SK-N-SH (cell line): ENCODE data around the gene TSGA10IP.

Experiments used
- CHD2 ChIP-seq: fragments of 150-350 bp; IDR thresholded peaks from 2 replicates; pipeline ENCODE4 v1.6.1; 2018; ENCODE audit warnings: low read length; ENCODE audit not compliant: partially characterized antibody
- EP300 ChIP-seq, 2 experiments: IDR thresholded peaks; 2 replicates each; pipeline versions ENCODE4 v1.4.0 to v1.6.1; 2012; ENCODE audit warnings: borderline replicate concordance in 1 of 2, low read depth in 1 of 2, low read length in 1 of 2
- EZH2phosphoT487 ChIP-seq: fragments of 200-600 bp; sonication (generic); IDR thresholded peaks from 2 replicates; pipeline ENCODE4 v1.6.1; 2017; ENCODE audit warnings: low read depth, mixed run types, mild to moderate bottlenecking, antibody characterized with exemption, moderate library complexity, borderline replicate concordance
- GABPA ChIP-seq: IDR thresholded peaks from 2 replicates; pipeline ENCODE4 v1.4.0; 2012; ENCODE audit warnings: low read depth, mild to moderate bottlenecking
- JUND ChIP-seq: IDR thresholded peaks from 2 replicates; pipeline ENCODE4 v1.4.0; 2012
- MAX ChIP-seq: IDR thresholded peaks from 2 replicates; pipeline ENCODE4 v1.4.0; 2012; ENCODE audit warnings: low read depth
- MEF2A ChIP-seq: IDR thresholded peaks from 2 replicates; pipeline ENCODE4 v1.4.0; 2012; ENCODE audit warnings: low read depth, borderline replicate concordance
- NRF1 ChIP-seq: IDR thresholded peaks from 2 replicates; pipeline ENCODE4 v1.6.1; 2012; ENCODE audit warnings: low read depth, mild to moderate bottlenecking, low read length
- POLR2AphosphoS5 ChIP-seq: IDR thresholded peaks from 2 replicates; pipeline ENCODE4 v1.6.1; 2012; ENCODE audit warnings: low read depth, low read length
- TCF12 ChIP-seq: IDR thresholded peaks from 2 replicates; pipeline ENCODE4 v1.4.0; 2012
- USF2 ChIP-seq: fragments of 150-350 bp; IDR thresholded peaks from 2 replicates; pipeline ENCODE4 v1.6.1; 2017; ENCODE audit warnings: antibody characterized with exemption, low read length, low read depth, borderline replicate concordance
- TF ChIP-seq, protein P1 (sequence below): fragments of 200-600 bp; sonication (generic); IDR thresholded peaks from 2 replicates; pipeline ENCODE4 v1.6.1; 2017; ENCODE audit warnings: antibody characterized with exemption, mild to moderate bottlenecking, moderate library complexity

DNA sequence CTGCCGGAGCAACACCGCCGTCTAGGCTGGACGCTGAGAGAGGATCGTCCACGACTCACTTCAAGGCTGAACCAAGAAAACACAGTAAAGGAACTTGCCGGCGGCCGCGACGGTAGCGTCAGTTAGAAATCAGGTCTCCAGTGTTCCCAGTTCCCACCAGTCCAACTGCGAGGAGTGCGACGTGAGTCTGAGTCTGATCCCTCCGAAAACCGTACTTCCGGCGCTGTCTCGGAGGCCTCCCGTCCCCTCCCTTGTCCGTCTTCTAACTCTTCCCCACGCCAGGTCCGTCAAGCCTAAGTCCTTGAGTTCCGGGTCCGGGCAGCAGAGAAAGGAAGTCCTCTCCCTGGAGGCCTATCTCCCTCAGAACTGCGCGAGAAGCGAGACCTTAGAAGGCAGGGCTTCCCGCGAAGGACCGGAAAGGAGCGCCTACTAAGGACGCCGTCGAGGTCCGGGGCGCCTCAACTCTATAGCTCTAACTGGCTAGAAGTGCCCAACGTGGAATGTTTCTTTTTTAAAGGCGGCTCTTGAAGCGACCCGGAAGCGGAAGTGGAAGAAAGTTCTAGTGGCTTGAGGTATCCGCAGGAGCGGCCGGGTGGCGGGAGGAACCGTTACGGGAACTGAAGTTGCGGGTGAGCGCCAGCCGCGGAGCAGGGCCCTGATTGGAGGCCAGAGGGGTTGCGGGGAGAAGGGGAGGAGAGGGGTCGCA is 56.8 kb downstream of the TSGA10IP start, which contains the start of the genes BANF1 and EIF1AD:
- TF ChIP-seq MEF2A: peak; percentile 10; the same call in 1 of the 2 replicates
- TF ChIP-seq NRF1: no peak
- peak; percentile 74 for TF ChIP-seq POLR2AphosphoS5
- peak; percentile 98 for TF ChIP-seq CHD2
- TF ChIP-seq USF2: no peak
- TF ChIP-seq EZH2phosphoT487: no peak
- TF ChIP-seq TCF12: peak; percentile 26; the same call in 1 of the 2 replicates
- TF ChIP-seq, protein P1, sequence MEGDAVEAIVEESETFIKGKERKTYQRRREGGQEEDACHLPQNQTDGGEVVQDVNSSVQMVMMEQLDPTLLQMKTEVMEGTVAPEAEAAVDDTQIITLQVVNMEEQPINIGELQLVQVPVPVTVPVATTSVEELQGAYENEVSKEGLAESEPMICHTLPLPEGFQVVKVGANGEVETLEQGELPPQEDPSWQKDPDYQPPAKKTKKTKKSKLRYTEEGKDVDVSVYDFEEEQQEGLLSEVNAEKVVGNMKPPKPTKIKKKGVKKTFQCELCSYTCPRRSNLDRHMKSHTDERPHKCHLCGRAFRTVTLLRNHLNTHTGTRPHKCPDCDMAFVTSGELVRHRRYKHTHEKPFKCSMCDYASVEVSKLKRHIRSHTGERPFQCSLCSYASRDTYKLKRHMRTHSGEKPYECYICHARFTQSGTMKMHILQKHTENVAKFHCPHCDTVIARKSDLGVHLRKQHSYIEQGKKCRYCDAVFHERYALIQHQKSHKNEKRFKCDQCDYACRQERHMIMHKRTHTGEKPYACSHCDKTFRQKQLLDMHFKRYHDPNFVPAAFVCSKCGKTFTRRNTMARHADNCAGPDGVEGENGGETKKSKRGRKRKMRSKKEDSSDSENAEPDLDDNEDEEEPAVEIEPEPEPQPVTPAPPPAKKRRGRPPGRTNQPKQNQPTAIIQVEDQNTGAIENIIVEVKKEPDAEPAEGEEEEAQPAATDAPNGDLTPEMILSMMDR: no peak
- TF ChIP-seq EP300 (IDR thresholded peaks at IDR 0.05; ENCODE audit: borderline replicate concordance in 1 of 2, low read depth in 1 of 2, low read length in 1 of 2): peak; percentile 2 to 42; a peak in 1 of 4 replicates
- TF ChIP-seq JUND: peak; percentile 23; the same call in 1 of the 2 replicates
- peak; percentile 94 for TF ChIP-seq GABPA
- peak; percentile 90 for TF ChIP-seq MAX
